Activated gamma-delta T cell (primary cell): ENCODE measurements around the gene PKLR.
"Not testable (repeated sequence)": the region's sequence is repeated elsewhere in the genome, so short reads cannot be mapped to it uniquely, and the experiment has no call there.

Source experiments
- DNase-seq: peaks from one replicate; lab custom pipeline; 2025; lab: John Stamatoyannopoulos, UW

The PKLR gene

GRCh38 chr1:155255243-155256007 lies 45.8 kb downstream of the PKLR start, which contains the start of gene ENTREP3:
Gene ENTREP3, minus strand, starts transcription at chr1:155255483. Its CDS starts 606 bp downstream, at chr1:155254877.
- peak; percentile 46 for DNase-seq

GRCh38 chr1:155254714-155255242 lies 46.5 kb downstream of the PKLR start:
- DNase-seq = no peak

GRCh38 chr1:155254228-155254713 lies 47.0 kb downstream of the PKLR start:
- DNase-seq = no peak

GRCh38 chr1:155253797-155254196 lies 47.4 kb downstream of the PKLR start:
- DNase-seq = no peak

GRCh38 chr1:155253208-155253607 lies 48.0 kb downstream of the PKLR start:
- DNase-seq = no peak

- DNase-seq = no peak
These were observed 49.7 kb downstream of the PKLR start for GRCh38 chr1:155251566-155251965.

- peak; percentile 88 for DNase-seq
These were observed 50.4 kb downstream of the PKLR start for GRCh38 chr1:155250633-155251449.

- DNase-seq = no peak
These were observed 51.0 kb downstream of the PKLR start for GRCh38 chr1:155250246-155250632.

- no peak for DNase-seq
These were observed 53.3 kb downstream of the PKLR start for GRCh38 chr1:155247667-155248553.

GRCh38 chr1:155246796-155247195 lies 54.4 kb downstream of the PKLR start:
- not testable (repeated sequence) for DNase-seq

GRCh38 chr1:155245163-155245524 lies 56.1 kb downstream of the PKLR start:
- DNase-seq = no peak

- peak; percentile 87 for DNase-seq
These were observed 56.7 kb downstream of the PKLR start for GRCh38 chr1:155244368-155245162.

- DNase-seq = no peak
These were observed 58.4 kb downstream of the PKLR start for GRCh38 chr1:155242805-155243358.

- DNase-seq = no peak
These were observed 59.4 kb downstream of the PKLR start for GRCh38 chr1:155241841-155242264.

- DNase-seq = no peak
These were observed 60.1 kb downstream of the PKLR start for GRCh38 chr1:155241069-155241679.
